ENCODE measurements around the gene COL28A1. TPM values are rescaled to one million over a fixed set of nuclear protein-coding genes. Genes with fewer than 3 reads are reported as not detected.
"Not testable (repeated sequence)": the region's sequence is repeated elsewhere in the genome, so short reads cannot be mapped to it uniquely, and the experiment has no call there.

Gene COL28A1
- total RNA-seq, 1 donor from 2014 or later: 5.1 TPM

- not testable (repeated sequence) for DNase-seq (ENCODE audit: low spot score)
Measured at GRCh38 chr7:7464991-7465765, 70.5 kb downstream of the COL28A1 start.

- DNase-seq (ENCODE audit: low spot score): no peak
Measured at GRCh38 chr7:7454000-7454399, 81.7 kb downstream of the COL28A1 start.

- no peak for DNase-seq (ENCODE audit: low spot score)
Measured at GRCh38 chr7:7452652-7453051, 83.0 kb downstream of the COL28A1 start.

GRCh38 chr7:7452119-7452518, 83.6 kb downstream of the COL28A1 start:
- DNase-seq (ENCODE audit: low spot score): no peak

DNA sequence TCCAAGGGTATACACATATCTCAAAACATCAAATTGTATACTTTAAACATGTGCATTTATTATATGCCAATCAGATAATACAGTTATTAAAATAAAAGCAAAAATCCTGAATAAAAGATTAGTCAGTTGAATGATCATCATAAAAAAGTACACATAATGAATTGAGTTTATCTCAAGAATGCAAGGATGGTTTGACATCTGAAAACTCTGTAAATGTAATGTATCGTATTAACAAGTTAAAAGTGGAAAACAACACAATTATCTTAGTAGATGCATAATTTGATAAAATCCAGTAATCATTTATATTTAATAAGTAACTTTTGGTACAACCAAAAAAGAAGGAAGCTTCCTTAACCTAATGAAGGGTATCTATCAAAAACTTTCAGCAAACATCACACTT, 86.6 kb downstream of the COL28A1 start:
- DNase-seq (ENCODE audit: low spot score): no peak

DNA sequence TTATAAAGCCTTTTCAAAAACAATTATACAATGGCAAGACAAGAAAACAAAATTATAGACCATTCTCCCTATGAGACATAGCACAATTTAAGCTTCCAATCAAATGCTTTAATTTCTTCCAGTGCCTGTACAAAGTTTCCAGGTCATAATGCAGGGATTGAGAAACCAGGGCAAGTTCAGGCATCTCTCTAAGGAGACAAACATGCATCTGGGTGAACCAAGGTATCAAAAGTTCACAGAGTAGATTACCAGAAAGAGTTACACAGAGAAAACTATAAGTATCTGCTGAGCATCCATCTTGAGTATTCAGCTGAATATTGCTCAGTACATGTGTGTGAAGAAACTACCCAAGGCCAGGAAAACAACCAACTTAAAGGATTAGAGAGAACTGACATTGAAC, 89.1 kb downstream of the COL28A1 start:
- no peak for DNase-seq (ENCODE audit: low spot score)

- DNase-seq (ENCODE audit: low spot score): no peak
Measured at GRCh38 chr7:7443806-7444350, 91.8 kb downstream of the COL28A1 start.

GRCh38 chr7:7439564-7439963, 96.1 kb downstream of the COL28A1 start:
- no peak for DNase-seq (ENCODE audit: low spot score)

DNA sequence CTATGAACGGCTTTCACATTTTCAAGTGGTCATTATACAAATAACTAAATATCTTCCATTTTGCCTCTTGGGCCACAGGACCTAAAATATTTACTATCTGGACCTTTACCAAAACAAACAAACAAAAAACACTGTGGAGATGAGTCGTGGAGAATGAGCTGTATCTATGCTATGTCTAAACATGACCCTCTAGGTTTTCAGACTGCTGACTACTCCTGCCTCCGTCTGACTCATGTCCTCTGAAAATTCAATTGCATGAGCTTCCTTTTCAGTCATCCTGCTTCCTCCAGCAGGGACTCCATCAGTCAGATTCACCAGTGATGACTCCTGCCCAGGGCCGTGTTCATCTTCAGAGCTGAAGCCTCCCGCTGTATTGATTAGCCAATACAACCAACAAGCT, 96.8 kb downstream of the COL28A1 start:
- no peak for DNase-seq (ENCODE audit: low spot score)

DNA sequence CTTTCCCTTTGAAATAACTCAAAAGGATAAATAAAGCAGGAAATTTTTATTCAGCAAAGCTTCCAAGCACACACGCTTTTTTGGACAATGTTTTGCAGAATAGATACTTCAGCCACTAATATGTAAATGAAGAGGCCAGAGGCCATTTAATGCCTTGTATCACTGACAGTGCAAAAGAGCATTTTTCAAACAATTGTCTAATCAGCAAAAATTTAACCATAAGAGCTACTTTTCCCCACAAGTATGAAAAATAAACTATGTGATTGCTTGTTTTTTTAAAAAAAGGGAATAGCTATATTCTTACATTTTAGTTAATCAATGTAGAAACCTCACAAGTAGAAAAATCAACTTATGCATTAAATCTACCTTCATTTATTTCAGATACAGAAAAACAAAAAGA, 99.7 kb downstream of the COL28A1 start:
- DNase-seq (ENCODE audit: low spot score): no peak

DNA sequence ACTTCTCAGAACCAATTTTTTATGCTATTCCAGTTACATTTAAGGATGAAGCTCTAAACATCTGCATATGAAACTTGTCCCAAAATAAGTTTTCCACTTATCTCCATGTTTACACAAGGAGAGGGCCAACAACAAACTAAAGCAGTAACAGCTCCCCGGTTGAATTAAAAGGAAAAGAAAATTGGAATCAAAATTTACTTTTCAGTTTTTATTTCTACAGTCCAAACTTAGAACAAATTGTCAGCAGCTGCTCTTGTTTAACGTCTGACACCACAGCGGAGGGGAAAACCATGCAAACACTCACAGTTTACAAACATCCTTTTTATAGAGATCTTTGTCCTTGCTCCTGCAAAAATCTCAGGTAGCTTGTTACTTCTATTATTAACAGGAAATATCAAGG, 101.3 kb downstream of the COL28A1 start:
- DNase-seq (ENCODE audit: low spot score): no peak

- no peak for DNase-seq (ENCODE audit: low spot score)
Measured at GRCh38 chr7:7433811-7434210, 101.9 kb downstream of the COL28A1 start.

- no peak for DNase-seq (ENCODE audit: low spot score)
Measured at GRCh38 chr7:7432979-7433378, 102.7 kb downstream of the COL28A1 start.

GRCh38 chr7:7428806-7429205, 106.9 kb downstream of the COL28A1 start:
- no peak for DNase-seq (ENCODE audit: low spot score)

DNA sequence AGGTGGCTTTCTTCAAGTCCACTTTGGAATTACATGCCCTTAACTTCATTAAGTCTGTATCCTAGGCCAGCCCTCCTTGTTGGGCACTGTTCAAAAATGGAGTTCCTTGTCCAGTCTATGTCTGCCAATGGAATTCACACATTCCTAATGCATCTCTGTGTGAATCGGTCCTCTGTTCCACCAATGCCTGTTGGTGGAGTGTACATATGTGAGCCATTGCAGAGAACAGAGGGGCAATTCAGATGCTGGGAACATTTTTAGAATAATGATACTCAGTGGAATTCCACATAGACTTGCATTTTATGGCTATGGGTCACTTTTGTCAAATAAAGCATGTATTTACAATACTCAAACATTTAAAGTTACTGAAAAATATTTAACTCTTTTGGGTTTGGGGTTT, 108.3 kb downstream of the COL28A1 start:
- DNase-seq (ENCODE audit: low spot score): no peak

- no peak for DNase-seq (ENCODE audit: low spot score)
Measured at GRCh38 chr7:7426676-7427075, 109.0 kb downstream of the COL28A1 start.

- DNase-seq (ENCODE audit: low spot score): no peak
Measured at GRCh38 chr7:7425321-7425720, 110.4 kb downstream of the COL28A1 start.

DNA sequence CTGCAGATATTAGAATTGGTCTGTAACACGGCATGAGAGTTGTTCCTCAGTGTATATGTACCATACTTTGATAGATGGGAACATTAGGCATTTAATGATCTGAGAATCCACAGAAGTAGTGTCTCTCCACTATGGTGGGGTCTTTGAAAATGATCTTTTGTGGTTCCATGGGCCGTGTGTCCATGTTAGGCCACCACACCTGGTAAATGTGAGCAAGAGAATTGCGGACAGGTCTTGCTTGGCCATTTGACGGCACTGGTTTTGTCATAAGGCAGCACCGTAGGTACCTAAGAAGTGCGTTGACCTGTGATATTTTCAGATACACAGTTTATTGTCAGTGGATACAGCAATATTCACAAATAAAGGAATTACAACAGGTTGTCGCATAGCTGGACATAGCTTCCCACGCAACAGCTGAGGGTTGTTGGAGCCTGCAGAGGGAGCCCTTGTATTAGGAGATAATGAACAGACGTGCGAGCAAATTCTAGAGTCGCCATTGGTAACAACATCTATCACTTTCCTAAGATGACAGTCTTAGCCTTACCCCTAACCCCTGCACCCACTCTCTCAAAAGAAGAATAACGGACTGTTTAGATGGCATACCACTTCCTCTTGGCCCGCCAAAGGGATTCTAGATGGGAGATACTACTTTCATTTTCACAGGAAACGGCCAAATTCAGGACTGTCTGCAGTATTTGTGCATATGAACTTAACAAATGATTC, 111.4 kb downstream of the COL28A1 start:
- peak; percentile 56 for DNase-seq (ENCODE audit: low spot score)

GRCh38 chr7:7422641-7423040, 113.0 kb downstream of the COL28A1 start:
- DNase-seq (ENCODE audit: low spot score): no peak

DNA sequence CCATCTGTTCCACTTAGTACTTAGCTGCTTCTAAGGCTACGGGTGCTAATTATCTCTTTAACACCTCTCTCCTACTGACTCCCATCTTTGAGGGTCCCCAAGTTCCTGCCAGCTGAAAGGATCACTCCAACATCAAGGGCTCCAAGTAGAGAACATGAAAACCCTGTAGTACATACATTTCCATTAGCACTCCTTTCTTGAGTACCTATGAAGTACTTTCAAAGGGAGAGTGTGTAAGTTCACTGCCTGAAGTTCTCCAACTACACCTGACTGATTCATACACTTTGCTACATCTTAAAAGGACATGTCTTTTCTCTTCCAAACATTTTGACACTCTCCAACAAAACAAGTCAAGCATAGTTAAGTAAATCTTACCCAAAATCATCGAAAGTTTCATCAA, 113.8 kb downstream of the COL28A1 start:
- no peak for DNase-seq (ENCODE audit: low spot score)

DNA sequence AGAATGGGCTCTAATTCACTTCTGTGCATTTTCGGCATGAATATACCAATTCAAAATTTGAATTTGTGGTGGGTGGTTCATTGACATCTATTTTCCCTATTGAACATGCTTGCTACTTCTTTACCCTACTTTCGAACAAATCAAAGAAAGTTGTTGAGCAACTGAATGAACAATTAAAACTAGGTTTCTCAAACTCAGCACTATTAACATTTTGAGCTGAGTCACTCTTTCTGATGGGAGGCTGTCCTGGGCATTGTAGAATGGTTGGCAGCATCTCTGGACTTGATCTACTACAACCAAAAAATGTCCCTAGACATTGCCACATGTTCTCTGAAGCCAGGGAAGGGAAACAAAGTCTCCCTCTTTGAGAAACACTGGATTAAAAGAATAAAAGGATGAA, 116.7 kb downstream of the COL28A1 start:
- no peak for DNase-seq (ENCODE audit: low spot score)

DNA sequence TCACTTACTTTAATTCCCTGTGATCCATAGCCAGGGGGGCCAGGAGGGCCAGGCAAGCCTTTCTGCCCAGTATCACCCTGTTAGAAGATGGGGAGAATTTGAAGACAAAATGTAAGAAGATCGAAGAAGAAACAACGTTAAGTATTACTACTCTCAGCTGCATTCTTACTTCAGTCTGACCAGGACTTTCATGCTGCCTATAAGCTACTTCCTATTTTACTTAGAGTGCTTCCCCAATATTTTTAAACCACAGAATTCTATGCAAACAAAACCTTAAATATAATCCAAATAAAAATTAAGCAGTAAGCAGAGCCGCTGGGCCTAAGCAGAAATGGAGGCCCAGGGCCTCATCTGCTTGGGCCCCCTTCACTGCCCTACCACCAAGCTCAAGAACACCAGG, 117.8 kb downstream of the COL28A1 start:
- DNase-seq (ENCODE audit: low spot score): no peak

- no peak for DNase-seq (ENCODE audit: low spot score)
Measured at GRCh38 chr7:7417414-7417813, 118.3 kb downstream of the COL28A1 start.
